ENCODE results near the gene PRKCA.

GRCh38 chr17:66313325-66313724, 10.9 kb downstream of the PRKCA start:
- TF ChIP-seq CTCF (IDR thresholded peaks at IDR 0.05) (no peak), POLR2A (IDR thresholded peaks at IDR 0.05) (no peak)

Data from uterus (tissue), 2 donors.